NOMO-1 treated with DMSO at 0.1 percent for 48 hours (cell line): Measurements from ENCODE around the gene ADARB1.
A peak's percentile ranks its signal among the peaks of the same experiment; 100 is the strongest.
"Not testable (repeated sequence)": the region's sequence is repeated elsewhere in the genome, so short reads cannot be mapped to it uniquely, and the experiment has no call there.

Experiments
- DNase-seq: peaks from one replicate; lab custom pipeline; 2025; ENCODE audit not compliant: unreplicated experiment; lab: John Stamatoyannopoulos, UW

The ADARB1 gene, protein sequence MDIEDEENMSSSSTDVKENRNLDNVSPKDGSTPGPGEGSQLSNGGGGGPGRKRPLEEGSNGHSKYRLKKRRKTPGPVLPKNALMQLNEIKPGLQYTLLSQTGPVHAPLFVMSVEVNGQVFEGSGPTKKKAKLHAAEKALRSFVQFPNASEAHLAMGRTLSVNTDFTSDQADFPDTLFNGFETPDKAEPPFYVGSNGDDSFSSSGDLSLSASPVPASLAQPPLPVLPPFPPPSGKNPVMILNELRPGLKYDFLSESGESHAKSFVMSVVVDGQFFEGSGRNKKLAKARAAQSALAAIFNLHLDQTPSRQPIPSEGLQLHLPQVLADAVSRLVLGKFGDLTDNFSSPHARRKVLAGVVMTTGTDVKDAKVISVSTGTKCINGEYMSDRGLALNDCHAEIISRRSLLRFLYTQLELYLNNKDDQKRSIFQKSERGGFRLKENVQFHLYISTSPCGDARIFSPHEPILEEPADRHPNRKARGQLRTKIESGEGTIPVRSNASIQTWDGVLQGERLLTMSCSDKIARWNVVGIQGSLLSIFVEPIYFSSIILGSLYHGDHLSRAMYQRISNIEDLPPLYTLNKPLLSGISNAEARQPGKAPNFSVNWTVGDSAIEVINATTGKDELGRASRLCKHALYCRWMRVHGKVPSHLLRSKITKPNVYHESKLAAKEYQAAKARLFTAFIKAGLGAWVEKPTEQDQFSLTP

DNA sequence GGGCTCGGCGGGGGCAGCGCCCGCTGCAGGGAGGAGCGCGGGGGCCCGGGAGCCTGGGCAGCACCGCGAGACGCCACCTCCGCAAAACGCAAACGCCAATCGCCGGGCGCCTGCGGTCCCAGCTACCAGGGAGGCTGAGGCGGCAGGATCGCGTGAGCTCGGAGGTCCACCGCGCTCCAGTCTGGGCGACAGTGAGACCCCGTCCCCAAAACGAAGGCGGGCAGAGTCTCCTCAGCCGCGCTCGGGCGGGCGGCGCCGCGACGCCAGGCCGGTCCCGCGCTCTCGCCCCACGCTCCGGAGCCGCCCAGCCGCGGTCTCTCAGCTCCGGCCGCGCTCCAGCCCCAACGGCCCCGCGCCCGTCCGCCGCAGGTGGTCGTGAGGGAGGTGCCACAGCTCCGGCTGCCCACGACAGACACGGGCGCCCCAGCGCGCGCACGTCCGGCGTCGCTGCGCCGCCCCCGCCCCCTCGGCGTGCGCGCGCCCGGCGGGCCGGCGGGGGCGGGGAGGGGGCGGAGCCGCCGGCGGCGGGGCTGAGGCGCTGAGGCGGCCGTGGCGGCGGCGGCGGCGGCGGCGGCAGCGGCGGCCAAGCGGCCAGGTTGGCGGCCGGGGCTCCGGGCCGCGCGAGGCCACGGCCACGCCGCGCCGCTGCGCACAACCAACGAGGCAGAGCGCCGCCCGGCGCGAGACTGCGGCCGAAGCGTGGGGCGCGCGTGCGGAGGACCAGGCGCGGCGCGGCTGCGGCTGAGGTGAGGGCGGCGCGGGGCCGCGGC, at the start of gene ADARB1:
TSS of gene ADARB1 (plus strand) at position 533 of the 770 bp plus-strand sequence. CDS start 97,077 bp downstream, outside the sequence.
- DNase-seq, result peak; percentile 25

DNA sequence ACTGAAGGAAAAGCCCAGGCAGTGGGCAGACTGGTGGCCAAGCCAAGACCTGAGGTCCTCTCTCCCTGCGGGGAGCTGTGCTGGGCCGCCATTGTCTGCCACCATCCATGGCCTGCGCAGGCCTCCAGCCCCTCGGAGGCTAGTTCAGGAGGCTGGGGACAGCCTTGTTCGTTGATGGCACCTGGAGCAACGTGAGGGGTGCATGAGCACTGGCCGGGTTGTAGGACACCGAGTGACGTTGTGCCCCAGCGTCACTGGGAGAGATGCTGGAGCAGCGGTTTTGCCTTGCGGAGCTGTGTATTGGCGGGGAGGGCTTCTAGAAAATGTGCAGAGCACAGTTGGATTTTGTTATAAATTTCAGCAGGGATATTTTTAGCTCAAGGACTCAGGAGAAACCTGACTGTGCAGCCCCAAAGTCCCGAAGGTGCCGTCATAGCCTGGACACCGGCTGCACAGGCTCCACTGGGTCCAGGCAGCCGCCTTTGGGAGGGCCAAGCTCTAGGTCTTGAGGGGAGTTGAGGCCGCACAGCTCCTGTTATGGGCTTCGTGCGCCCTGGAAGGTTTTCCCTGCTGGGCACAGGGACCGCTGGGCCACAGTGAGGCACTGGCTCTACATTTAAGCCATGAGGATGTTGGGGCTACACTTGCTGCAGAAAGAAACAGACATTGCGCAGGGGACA, 48.2 kb upstream of the ADARB1 start:
- no peak for DNase-seq

DNA sequence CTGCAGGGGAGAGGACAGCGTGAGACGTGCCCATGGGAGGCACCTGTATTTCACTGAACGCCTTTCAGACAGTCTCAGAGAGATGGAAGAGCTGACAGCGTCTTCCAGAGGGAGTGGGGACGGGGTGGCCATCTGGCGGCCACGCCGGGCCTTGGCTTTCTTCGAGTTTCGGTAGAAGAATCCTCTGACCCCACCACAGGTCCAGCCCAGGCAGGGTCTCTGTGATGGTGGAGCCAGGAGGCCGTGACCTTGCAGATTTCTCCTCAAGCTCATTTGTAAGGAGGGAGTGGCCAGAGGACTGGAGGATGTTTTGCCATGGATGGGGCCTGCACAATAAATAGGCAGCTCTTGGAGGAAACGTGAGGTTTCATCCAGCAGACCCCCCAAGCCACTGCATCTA, 47.6 kb upstream of the ADARB1 start:
- no peak for DNase-seq

DNA sequence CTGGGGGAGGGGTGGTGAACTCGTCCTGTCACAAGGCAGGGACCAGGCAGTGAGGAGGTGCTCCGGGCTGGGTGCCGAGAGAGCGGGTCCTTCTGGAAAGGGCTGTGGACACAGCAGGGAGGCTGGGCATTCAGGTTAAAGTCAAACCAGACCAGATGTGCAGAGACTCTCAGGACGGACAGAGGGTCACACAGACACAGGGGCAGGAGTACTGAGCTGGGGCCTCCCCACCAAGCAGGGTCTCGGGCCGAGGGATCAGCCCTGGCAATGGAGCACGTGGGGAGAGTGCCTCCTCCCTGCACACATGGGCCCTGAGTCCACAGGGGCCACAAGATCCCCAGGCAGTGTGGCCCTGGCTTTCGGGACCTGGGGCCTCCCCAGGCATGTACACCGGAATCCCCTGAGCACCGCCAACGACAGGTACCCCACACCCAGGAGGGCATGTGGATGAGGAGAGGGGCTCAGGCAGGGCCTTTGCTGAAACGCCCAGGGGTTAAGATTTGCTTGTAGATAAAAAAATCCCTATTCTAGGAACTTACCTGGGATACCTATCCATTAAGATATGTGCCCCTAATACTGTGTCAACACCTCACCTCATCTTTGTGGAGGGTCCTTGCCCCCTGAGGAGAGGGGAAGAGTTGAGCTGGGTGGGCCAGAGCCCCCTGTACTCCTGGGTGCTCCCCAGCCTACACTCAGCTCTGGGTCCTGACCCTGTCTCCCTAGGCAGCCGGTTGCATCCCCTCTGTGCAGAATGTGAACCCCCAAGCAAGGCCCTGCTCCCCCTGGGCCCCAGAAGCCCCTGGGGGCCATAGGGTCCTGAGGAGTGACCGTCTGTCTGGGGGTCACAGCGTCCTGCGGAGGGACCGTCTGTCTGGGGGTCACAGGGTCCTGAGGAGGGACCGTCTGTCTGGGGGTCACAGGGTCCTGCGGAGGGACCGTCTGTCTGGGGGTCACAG, 46.9 kb upstream of the ADARB1 start:
- DNase-seq, result no peak

DNA sequence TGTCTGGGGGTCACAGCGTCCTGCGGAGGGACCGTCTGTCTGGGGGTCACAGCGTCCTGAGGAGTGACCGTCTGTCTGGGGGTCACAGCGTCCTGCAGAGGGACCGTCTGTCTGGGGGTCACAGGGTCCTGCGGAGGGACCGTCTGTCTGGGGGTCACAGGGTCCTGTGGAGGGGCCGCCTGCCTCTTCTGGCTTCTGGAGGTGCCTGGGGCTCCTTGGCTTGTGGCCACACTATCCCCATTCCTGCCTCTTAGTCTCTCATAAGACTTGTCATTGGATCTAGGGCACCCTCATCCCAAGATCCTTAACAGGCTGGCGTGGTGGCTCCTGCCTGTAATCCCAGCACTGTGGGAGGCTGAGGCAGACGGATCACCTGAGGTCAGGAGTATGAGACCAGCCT, 45.7 kb upstream of the ADARB1 start:
- not testable (repeated sequence) for DNase-seq

DNA sequence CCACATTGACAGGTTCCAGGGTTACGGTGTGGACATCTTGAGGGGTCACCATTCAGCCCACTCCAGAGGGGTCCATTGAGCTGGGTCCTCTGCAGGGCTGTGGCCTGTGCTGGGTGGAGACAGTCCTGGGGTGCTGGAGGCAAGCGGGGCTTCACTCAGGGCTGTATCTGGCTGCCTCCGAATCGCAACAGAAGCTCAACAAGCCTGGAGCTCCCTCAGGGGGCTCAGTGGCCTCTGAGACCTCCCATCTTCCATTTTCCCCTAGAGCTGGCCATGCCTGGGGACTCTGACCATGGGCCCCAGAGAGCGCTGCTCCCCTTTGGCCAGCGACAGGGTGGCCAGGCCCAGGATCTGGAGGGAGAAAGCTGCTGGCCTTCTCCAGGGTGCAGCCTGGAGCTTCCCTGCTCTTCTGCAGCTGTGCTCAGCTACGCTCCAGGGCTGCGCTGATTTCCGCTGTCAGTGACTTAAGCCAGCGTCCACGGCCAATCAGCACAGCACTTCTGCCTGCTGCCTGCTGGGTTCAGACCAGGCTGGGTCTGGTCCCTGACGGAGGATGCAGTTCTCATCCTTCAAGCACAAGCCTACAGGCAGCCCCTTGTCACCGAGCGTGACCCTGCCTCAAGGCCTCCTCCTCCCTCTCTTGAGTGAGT, 45.0 kb upstream of the ADARB1 start:
- no peak for DNase-seq

DNA sequence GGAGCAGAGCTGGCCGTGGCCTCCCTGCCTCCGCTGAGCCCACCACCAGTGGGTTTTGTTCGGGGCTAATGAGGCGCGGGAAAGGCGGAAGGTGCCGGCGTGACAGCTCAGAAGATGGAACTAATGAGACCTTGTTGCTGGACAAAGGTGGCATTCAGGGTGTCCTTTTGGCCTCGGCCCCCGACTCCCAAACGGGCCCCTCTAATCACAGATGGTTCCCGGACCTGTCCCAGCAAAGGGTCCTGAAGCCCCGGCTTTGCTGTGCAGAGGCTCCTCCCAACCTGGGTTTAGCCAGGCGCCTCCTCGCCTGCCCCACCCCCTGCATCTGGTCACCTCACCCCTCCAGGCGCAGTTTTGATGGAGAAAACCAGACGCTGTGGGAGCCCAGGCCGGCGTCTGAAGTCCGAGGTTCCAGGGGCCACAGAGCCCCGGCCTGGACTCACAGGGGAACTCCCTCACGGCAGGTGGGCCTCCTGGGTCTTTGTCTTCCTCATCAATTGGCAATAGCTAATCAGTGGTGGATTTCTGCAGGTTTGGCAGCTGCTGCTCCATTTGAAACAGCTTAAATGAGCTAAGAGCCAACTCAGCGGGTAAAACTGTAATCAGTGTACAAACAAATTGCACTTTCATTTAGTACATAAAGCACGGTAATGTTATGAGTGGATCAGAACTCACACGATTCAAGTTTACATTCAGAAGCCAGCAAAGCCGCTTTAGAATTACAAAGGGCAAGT, 44.3 kb upstream of the ADARB1 start:
- DNase-seq, result no peak

DNA sequence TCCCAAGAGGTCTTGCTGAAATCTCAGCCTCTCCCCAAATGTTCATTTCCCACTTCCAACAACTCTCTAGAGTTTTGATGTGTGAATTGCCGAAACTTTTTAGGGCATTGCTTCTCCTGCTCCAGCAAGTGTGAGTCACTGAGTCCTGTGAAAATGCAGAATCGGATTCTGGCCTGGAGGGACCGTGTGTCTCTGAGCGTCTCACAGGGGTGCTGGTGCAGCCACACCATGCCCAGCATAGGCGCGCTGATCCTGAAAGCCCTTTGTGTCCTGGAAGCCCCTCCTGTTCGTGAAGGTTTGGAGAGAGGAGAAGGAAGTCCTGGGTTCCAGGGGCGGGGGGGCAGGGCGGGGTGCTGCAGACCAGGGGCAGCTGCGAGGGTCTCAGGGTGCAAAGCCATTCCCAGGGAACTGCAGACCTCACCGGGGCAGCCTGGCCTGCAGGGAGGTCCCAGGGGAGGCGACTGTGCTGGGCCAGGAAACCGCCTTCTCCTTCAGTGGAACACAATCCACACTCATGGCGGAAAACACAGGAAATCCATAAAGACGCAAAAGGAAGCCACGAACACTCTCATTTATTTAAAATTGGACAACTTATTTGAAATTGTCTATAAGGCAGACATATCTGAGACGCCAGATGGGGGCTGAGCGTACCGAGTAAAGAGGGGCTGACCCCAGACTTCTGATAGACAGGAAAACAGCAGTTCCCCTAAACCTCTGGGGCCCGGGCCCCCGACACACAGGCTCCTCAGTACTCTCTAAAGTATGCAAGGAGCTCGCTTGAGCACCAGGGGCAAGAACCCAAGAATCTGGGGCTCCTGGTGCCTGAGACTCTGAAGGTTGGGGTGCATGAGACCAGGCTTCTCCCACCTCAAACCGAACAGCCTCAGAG, 43.5 kb upstream of the ADARB1 start:
- DNase-seq, result no peak

DNA sequence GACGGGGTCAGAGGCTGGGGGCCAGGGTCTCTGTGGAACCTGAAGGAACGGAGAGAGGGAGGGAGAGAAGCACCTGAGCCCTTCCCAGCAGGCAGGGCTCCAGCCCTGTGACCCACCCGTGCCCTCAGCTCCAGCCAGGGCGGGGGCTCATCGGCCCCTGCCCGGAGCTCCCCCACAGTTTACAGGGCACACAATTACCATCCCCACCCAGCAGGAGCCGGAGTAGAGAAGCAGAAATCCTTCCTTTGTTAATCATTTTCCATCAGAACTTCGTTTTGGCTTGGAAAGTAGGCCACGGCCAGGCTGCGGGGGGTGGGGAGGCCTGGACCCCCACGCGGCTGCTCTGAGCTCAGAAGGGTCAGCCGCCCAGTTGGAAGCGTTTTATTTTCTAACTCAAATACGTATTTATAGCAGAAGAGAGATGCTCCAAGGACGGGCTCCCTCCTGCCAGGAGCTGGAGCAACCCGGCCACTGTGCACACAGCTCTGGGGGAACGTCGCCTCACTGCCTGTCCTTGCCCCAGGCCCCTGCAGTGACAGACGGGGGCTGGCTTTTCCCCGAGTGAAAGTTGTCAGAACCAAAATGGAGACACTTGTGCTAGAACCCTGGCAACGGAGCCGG, 42.7 kb upstream of the ADARB1 start:
- no peak for DNase-seq

DNA sequence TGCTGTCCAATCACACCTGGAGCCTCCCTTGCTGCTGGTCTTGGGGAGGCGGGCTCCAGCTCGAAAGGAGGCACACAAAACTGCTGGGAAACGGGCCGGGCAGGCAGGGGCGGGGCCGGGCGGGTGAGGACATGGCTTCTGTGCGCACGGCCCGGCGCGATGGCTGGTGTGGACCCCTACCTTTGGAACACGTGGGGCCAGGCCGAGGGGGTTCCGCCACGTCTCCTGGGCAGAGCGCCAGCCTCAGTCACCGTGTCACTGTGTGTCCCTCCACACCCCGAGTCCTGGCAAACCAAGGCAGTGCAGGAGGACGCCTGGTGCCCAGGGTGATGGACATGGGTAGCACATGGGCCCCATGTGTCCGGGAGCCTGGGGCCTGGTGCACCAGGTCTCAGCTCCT, 42.0 kb upstream of the ADARB1 start:
- no peak for DNase-seq

DNA sequence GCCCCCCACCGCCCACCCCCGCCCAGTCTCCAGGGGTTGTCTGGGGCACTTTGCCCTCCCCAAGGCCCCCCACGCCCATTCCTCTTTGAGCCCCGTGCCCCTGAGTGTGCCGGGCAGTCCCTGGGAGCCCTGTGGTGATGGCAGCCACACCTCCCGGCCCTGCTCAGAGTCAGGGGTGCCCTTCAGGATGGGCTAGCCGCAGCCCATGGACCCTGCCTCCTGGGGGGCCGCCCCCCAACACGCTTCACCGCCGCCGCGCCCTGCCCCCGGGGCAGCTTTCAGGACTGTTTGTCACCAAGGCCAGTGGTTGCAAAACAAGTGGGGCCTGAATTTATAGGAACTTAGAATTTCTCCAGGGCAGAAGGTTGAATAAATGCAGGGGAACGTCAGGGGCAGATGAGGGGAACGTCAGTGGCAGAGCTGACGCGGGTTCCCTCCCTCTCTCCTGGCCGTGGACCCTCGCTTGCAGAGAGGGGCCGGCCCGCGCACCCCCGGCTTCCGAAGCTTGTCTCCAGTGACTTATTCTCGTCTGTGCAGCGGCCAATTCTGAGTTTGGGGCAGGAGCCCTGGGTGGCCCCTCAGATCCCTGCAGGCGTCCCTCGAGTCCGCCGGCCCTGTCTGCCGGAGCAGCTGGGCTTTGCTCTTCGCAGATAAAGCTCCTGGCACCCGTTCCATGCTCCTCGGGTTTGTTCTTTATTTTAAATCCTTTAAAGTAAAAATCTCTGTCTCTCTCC, 41.2 kb upstream of the ADARB1 start:
- DNase-seq, result peak; percentile 20

DNA sequence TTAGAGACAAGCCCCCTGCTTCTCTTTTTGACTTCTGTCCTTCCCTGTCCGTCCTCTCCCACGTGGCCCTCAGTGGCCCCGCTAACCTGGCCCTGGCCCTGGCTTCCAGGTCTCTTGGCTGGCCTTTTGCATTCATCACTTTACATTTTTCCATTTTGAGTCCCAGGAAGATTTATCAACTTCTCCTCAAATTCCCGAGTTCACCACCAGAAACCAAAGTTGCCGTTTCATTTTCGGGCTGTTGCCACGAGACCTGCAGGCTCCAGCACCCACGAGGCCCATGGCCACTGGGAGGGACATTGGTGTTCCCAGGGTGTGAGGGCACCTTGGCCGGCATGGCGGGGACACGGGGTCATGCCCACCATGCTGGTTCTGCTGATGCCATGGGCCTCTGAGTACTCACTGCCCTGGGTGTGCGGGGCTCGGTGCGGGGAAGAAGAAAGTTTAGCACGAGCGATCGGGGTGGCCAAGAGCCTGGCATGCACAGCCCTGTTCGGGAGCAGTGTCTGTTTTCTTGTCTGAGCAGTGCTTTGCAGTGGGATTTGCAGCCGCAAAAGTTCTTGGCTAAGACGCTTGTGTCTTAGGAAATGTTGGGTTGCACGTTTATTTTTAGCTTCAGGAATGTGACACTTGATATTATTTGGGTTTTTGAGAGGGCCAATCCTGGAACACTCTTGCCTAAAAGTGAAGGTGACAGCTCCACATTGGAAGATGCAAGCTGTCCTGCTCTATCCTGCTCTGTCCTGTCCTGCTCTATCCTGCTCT, 40.4 kb upstream of the ADARB1 start:
- DNase-seq, result no peak

DNA sequence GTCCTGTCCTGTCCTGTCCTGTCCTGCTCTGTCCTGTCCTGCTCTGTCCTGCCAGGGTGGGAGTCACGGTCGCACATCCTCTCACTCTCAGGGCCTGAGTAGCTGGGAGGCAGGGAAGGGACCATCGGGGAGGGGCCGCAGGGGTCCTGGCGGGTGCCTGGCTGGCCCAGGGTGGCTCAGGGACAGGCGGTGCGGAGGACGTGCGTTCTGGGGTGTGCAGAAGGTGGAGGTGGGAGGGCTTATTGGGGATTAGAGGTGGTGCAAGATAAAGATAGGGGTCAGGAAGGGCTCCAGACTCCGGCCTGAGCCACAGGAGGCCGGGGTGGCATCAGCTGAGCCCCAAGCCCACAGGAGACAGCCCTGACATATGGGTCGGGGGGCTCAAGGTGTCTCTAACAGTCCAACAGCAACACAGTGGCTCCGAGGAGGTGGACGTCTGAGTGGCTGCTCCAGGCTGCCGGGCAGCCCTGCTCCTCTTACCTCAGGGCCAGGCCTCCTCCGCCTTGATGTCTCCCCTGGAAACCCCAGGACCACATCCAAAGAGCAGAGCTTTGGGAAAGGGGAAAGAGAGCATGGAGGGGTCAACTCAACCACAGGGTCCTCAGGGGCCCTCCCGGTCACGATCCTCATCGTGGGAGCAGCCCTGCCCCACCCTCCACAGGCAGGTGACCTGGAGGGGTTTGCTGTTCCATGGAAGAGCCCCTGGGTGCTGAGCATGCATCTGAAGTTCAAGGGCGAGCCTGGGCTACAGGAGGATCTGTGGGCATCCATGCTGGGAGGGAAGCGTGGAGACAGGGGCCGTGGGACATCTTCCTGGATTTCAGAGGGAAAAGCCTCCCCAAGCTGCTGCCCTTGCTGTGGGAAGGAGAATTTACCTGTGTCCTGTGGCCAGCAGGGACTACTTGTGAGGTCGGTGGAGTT, 39.6 kb upstream of the ADARB1 start:
- no peak for DNase-seq

DNA sequence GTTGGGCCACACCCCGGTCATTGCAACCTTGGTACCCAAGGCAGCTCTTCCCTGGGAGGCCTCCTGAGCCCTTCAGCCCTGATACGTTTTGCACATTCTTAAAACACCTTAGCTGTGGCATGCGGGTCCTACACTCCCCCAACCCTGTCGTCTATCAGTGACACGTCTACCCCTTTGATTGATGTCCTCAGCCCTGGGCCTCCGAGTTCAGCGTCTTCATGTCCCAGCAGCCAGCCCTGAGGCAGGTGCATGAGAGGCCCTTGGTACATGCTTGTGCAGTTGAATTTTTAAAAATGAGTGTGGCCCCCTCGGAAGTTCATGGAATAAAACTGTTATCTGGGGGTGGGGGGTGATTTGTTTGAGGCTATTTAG, 38.9 kb upstream of the ADARB1 start:
- DNase-seq, result no peak

DNA sequence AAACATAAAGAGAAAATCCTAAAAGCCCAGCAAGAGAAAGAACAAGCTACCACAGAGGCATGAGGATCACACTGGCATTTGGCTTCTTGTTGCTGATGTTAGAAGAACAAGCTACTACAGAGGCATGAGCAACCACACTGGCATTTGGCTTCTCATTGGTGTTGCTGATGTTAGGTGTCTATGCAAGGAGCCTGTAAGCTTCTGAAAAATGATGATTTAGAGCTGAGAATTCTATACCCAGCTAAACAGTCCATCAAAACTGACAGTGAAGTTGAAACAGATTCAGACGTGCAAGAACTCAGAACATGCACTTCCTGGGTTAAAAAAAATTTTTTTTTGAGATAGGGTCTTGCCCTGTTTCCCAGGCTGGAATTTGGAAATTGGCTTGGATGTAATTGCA, 37.8 kb upstream of the ADARB1 start:
- no peak for DNase-seq
